HG02885 (cell line): ENCODE measurements around the gene COX7C.
"Not testable (repeated sequence)": the region's sequence is repeated elsewhere in the genome, so short reads cannot be mapped to it uniquely, and the experiment has no call there.

Experiments
- ATAC-seq: cut with Tn5 transposase; IDR thresholded peaks from one replicate; pipeline ENCODE4 v1.9.1; 2021; ENCODE audit warnings: mild to moderate bottlenecking; ENCODE audit not compliant: unreplicated experiment, poor library complexity

The COX7C gene

DNA sequence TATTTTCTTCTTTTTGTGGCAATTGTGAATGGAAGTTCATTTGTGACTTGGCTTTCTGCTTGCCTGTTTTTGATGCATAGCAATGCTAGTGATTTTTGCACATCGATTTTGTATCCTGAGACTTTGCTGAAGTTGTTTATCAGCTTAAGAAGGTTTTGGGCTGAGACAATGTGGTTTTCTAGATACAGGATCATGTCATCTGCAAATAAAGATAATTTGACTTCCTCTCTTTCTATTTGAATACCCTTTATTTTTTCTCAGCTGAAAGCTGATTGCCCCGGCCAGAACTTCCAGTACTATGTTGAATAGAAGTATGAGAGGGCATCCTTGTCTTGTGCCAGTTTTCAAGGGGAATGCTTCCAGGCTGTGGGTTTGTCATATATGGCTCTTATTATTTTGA lies 43.0 kb downstream of the COX7C start:
- not testable (repeated sequence) for ATAC-seq

DNA sequence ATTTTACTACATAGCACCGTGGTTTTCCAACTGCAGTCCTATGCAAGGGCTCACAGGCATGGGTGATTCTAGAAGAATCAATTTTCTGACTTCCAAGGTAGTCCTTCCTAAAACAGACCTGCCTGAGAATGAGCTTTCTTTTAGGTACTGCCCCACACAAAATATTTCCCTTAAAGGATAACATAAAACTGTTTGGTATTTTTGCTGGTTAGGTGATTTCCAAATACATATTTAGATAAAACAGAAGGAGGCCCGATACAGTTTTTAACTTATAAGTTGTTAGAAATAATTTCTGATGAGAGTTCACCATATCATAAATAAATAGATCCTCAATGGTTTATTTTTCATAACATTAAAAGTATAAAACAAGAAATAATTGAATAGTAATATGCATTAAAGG lies 46.4 kb downstream of the COX7C start:
- ATAC-seq: no peak

DNA sequence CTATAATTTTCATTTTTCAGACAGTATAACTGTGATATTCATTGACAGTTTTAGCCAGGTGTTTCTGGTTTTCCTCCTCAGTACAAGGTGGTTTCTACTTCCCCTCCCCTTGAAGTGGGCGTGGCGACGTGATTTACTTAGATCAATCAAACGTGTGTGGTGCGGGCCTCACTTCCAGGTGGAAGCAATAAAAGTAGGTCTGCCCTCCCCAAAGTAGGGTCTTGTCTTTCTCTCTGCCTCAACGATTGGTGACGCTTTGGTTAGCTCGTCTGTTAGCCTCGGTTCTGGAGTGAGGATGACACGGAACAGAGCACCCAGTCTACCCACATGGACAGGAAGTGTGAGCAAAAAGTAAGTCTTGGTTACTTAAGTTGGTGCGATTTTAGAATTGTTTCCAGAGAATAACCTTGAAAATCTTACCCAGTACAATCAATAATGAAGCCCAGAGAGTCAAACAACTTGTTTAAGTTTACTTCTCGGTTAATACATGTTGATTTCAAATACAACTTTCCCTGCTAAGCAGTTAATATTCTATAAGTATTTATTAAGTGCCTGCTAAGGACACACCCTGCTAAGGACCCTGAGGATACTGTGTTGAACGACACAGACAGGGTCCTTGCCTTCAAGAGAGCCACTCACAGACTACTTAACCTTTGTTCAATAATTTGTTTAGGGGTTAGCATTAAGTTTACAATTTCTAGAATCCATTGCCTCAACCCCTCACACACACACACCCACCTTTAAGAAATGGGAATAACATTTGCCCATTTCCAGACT lies 48.4 kb downstream of the COX7C start:
- ATAC-seq: no peak

DNA sequence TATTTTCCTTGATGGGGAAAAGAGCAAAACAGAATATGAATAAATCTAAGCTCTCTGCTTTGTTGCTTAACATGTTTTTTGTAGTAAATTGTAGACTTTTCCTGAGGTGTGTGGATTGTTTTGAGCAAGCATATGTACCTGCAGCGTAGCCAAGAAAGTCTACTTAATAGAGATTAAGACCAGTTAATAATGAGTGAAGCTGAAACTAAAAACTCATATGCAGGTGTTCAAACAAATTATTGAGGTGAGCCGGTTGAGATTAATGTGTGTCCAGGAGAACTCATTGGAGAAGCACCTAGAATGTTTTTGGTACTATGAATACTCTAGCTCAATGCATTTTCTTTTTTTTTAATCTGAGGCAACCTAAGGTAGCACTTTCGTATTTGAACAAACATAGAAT lies 49.2 kb downstream of the COX7C start:
- no peak for ATAC-seq
